ENCODE measurements around the gene PHLPP1.

The PHLPP1 gene

DNA sequence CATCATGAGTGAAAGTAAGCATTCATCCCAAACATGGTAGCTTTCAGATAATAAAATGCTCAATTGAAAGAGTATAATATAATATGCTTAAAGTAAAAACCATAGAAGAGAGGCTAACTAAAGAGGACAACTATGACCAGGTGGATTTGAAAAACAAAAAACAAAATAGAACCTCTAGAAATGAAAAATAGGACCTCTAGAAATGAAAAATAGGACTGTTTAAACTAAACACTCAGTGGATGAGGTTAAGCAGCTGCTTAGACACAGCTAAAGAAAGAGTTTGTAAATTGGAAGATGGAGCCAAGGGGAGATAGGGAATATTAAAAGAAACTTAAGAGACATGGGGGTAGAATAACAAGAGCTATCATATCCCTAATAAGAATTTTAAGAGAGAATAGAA is 302.6 kb downstream of the PHLPP1 start:
- Histone ChIP-seq H3K36me3 (ENCODE audit: insufficient read depth, low read length) (no peaks in the 10 kb centered on the region), H3F3A (ENCODE audit: low read depth) (no peaks in the 10 kb centered on the region), H3K79me2 (ENCODE audit: insufficient read depth, low read length) (no peaks in the 10 kb centered on the region), H3K4me2 (ENCODE audit: low read depth, low read length, poor library complexity, severe bottlenecking) (no peak overlapping the region), H3K27me3 (ENCODE audit: insufficient read depth, low read length, poor library complexity, severe bottlenecking) (no peaks in the 10 kb centered on the region), H2AFZ (ENCODE audit: low read length) (no peak overlapping the region), H3K9me3 (ENCODE audit: insufficient read depth, low read depth, low read length) (peaks cover 9% of the 10 kb centered on the region; the same call in 1 of the 2 replicates), H3K9me2 (replicated peaks; ENCODE audit: low read depth, low read length) (no peaks in the 10 kb centered on the region), H3K4me3 (ENCODE audit: low read length, poor library complexity, severe bottlenecking) (no peak overlapping the region), H3K4me1 (ENCODE audit: insufficient read depth, low read length, poor library complexity, severe bottlenecking) (no peaks in the 10 kb centered on the region), H3K9ac (ENCODE audit: low read depth, low read length, poor library complexity, severe bottlenecking) (no peak overlapping the region), H4K20me1 (ENCODE audit: insufficient read depth, low read length, poor library complexity, severe bottlenecking) (no peaks in the 10 kb centered on the region)
- TF ChIP-seq, protein P1, sequence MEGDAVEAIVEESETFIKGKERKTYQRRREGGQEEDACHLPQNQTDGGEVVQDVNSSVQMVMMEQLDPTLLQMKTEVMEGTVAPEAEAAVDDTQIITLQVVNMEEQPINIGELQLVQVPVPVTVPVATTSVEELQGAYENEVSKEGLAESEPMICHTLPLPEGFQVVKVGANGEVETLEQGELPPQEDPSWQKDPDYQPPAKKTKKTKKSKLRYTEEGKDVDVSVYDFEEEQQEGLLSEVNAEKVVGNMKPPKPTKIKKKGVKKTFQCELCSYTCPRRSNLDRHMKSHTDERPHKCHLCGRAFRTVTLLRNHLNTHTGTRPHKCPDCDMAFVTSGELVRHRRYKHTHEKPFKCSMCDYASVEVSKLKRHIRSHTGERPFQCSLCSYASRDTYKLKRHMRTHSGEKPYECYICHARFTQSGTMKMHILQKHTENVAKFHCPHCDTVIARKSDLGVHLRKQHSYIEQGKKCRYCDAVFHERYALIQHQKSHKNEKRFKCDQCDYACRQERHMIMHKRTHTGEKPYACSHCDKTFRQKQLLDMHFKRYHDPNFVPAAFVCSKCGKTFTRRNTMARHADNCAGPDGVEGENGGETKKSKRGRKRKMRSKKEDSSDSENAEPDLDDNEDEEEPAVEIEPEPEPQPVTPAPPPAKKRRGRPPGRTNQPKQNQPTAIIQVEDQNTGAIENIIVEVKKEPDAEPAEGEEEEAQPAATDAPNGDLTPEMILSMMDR (conservative IDR thresholded peaks at IDR 0.05; ENCODE audit: low read length): no peak
- no peak for TF ChIP-seq EZH2phosphoT487 (IDR thresholded peaks at IDR 0.05; ENCODE audit: borderline replicate concordance)

DNA sequence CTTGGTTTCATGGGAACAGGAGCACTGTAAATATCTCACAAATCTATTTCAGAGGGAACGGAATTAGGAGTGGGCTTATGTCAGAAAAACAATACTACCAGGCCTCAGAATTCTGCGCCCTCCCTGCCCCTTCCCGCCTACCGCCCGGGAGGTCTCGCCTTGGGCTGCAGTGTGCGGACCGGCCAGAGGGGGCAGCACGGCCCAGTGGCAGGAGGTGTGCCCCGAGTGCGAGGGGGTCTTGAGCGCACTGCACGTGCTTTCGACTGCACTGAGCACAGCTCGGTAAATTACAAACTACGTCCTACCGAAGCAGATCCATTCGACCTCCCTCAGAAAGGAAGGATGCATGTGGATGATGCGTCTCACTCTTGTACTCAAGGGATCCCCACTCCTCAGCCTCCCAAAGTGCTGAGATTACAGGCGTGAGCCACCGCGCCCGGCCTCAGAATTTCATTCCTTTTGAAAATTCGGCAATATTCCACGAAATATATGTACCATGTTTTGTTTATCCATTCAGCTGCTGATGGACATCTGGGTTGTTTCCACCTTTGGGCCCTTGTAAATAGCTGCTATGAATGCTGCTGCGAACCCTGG is 307.2 kb downstream of the PHLPP1 start:
- no peaks in the 10 kb centered on the region for H3K27me3 ChIP-seq (ENCODE audit: insufficient read depth, low read length, poor library complexity, severe bottlenecking)
- no peak overlapping the region for H3K4me2 ChIP-seq (ENCODE audit: low read depth, low read length, poor library complexity, severe bottlenecking)
- no peak overlapping the region for H2AFZ ChIP-seq (ENCODE audit: low read length)
- no peak overlapping the region for H3K9ac ChIP-seq (ENCODE audit: low read depth, low read length, poor library complexity, severe bottlenecking)
- TF ChIP-seq, protein P1 (conservative IDR thresholded peaks at IDR 0.05; ENCODE audit: low read length): peak; percentile 61
- no peak for TF ChIP-seq EZH2phosphoT487 (IDR thresholded peaks at IDR 0.05; ENCODE audit: borderline replicate concordance)
- peaks cover 9% of the 10 kb centered on the region; the same call in 1 of the 2 replicates for H3K9me3 ChIP-seq (ENCODE audit: insufficient read depth, low read depth, low read length)
- H3K4me1 ChIP-seq (ENCODE audit: insufficient read depth, low read length, poor library complexity, severe bottlenecking): no peaks in the 10 kb centered on the region
- no peaks in the 10 kb centered on the region for H3K79me2 ChIP-seq (ENCODE audit: insufficient read depth, low read length)
- no peak overlapping the region for H3K4me3 ChIP-seq (ENCODE audit: low read length, poor library complexity, severe bottlenecking)
- H3F3A ChIP-seq (ENCODE audit: low read depth): no peaks in the 10 kb centered on the region
- no peaks in the 10 kb centered on the region for H3K36me3 ChIP-seq (ENCODE audit: insufficient read depth, low read length)
- no peaks in the 10 kb centered on the region for H3K9me2 ChIP-seq (replicated peaks; ENCODE audit: low read depth, low read length)
- no peaks in the 10 kb centered on the region for H4K20me1 ChIP-seq (ENCODE audit: insufficient read depth, low read length, poor library complexity, severe bottlenecking)

DNA sequence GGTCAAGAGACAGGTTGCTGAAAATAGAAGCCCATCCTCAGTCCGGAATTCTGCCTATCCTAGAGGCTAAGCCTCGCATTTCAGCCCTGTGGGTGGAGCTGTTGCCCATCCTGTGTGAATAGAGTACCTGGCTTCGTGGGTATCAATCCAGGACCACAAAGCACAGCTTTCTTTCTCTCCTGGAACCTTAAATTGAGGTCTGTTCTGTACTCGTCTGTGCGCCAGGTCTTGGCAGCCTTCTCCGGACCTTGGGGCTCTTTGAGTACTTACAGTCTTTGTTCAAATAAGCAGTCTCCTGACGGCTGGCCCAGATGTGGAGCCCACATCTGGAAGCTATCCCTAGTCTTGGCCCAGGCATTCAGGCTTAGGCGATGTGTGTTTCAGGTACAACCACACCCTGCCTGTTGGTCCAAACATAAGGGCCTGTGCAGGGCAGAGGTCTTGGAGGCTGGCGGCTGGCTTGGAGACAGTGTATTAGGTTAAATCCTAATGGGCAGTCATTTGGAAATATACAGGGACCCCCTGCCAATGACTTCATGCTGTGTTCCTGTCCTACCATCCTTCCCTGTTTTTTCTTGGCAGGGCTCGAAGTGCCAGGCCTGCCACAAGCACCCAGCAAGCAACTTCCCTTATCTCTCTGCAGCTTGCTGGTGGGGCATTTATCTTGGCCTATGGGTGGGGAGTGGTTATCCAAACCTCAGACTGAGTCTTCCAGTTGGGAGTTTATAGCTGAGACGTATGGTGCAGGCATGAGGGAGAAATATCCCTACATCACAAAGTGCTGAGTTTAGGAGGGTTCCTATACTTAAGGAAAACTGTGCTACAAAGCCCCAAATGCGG is 310.1 kb downstream of the PHLPP1 start:
- H2AFZ ChIP-seq (ENCODE audit: low read length): no peak overlapping the region
- no peaks in the 10 kb centered on the region for H3K9me2 ChIP-seq (replicated peaks; ENCODE audit: low read depth, low read length)

More for the DNA sequence above, 310.1 kb downstream of the PHLPP1 start:
- Histone ChIP-seq H3K4me1 (ENCODE audit: insufficient read depth, low read length, poor library complexity, severe bottlenecking) (no peaks in the 10 kb centered on the region), H3K9me3 (ENCODE audit: insufficient read depth, low read depth, low read length) (no peaks in the 10 kb centered on the region), H3K4me3 (ENCODE audit: low read length, poor library complexity, severe bottlenecking) (no peak overlapping the region), H3K36me3 (ENCODE audit: insufficient read depth, low read length) (no peaks in the 10 kb centered on the region), H3K27me3 (ENCODE audit: insufficient read depth, low read length, poor library complexity, severe bottlenecking) (no peaks in the 10 kb centered on the region), H3K4me2 (ENCODE audit: low read depth, low read length, poor library complexity, severe bottlenecking) (no peak overlapping the region), H3F3A (ENCODE audit: low read depth) (no peaks in the 10 kb centered on the region), H3K9ac (ENCODE audit: low read depth, low read length, poor library complexity, severe bottlenecking) (no peak overlapping the region), H3K79me2 (ENCODE audit: insufficient read depth, low read length) (no peaks in the 10 kb centered on the region), H4K20me1 (ENCODE audit: insufficient read depth, low read length, poor library complexity, severe bottlenecking) (no peaks in the 10 kb centered on the region)
- TF ChIP-seq, protein P1 (conservative IDR thresholded peaks at IDR 0.05; ENCODE audit: low read length): peak; percentile 77
- TF ChIP-seq EZH2phosphoT487 (IDR thresholded peaks at IDR 0.05; ENCODE audit: borderline replicate concordance): no peak
